GM12864 (cell line): Measurements from ENCODE around the gene SH2D6.

Experiments
- DNase-seq: peaks from one replicate; pipeline ENCODE4 v3.0.0-alpha.2; 2011; ENCODE audit warnings: low read depth
- H3K4me3 ChIP-seq: 2 replicates; pipeline ENCODE4 v1.5.1; 2011; ENCODE audit warnings: mild to moderate bottlenecking, low read depth, low read length, control low read depth
- CTCF ChIP-seq: IDR thresholded peaks from 2 replicates; pipeline ENCODE4 v1.5.1; 2011; ENCODE audit warnings: low read depth, mild to moderate bottlenecking, moderate library complexity, low read length, control low read depth, inconsistent platforms; ENCODE audit errors: missing control alignments

Gene SH2D6

GRCh38 chr2:85414761-85415553 lies 3.6 kb upstream of the SH2D6 start:
- TF ChIP-seq CTCF, result no peak
- no peak overlapping the region for H3K4me3 ChIP-seq
- DNase-seq, result no peak

GRCh38 chr2:85415980-85416650 lies 2.4 kb upstream of the SH2D6 start:
- TF ChIP-seq CTCF, result no peak
- no peak overlapping the region for H3K4me3 ChIP-seq
- DNase-seq, result no peak

GRCh38 chr2:85419009-85419675 lies 628 bp downstream of the SH2D6 start:
- no peak for TF ChIP-seq CTCF
- DNase-seq, result no peak
- H3K4me3 ChIP-seq, result peak overlapping the region; percentile 60

DNA sequence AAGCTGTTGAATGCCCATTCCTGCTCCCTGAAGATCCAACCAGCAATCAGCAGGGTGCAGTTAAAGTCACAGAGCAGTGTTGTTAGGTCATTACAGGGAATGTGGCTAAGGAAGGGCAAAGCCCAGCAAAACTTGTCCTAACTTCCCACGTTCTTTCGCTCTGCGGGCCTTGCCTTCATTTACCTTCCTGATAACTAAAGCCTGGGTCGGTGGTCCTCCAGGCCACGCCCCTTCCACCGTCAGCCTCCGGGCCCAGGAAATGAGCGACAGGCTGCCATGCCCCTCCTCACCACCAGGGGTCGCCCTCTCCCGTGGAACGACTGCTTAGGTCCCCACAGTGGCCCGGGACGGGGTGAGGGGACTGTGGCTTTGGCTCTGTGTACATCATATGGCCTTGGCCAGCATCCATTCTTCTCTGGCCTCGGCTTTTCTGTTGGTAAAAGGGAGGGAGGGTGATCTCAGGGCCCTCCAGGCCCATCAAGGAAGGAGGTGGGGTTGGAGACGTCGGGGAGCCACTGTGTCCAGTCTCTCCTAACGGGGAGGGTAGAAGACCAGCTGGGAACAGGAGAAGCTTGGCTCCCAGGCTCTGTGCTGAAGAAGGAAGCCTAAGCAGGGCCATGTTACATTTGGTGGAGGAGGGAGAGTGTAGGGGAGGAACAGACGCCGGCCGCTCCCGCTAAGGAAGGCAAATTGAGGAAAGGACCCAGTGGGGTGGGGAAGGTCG lies 2.2 kb downstream of the SH2D6 start:
- H3K4me3 ChIP-seq, result no peak overlapping the region
- peak; percentile 98 for TF ChIP-seq CTCF
- DNase-seq, result no peak

GRCh38 chr2:85421260-85422071 lies 3.0 kb downstream of the SH2D6 start:
- no peak for TF ChIP-seq CTCF
- no peak overlapping the region for H3K4me3 ChIP-seq

GRCh38 chr2:85422072-85422457 lies 3.6 kb downstream of the SH2D6 start:
- no peak overlapping the region for H3K4me3 ChIP-seq
- no peak for DNase-seq
- TF ChIP-seq CTCF, result no peak

More at GRCh38 chr2:85421260-85422071, 3.0 kb downstream of the SH2D6 start:
- DNase-seq, result no peak
